Testis (tissue), 2 donors: ENCODE measurements around the gene IGFALS.

Experiments used
- CTCF ChIP-seq, 3 experiments: fragments of 450-650 bp in 2 of 3; fragments of 200-600 bp in 1 of 3; sonication (generic) in 1 of 3; IDR thresholded peaks; one replicate each; pipeline ENCODE4 v1.5.1; 2016 to 2019; ENCODE audit warnings: antibody characterized with exemption in 3 of 3, mild to moderate bottlenecking in 2 of 3, moderate library complexity in 1 of 3
- POLR2A ChIP-seq: fragments of 450-650 bp; IDR thresholded peaks from one replicate; pipeline ENCODE4 v1.6.1; 2017; ENCODE audit warnings: antibody characterized with exemption, mild to moderate bottlenecking, moderate library complexity

- TF ChIP-seq CTCF (IDR thresholded peaks at IDR 0.05) (no peak), POLR2A (no peak)
Observed at GRCh38 chr16:1780677-1781072, 12.8 kb downstream of the IGFALS start.
